ENCODE measurements around the gene RPS26.
A peak's percentile ranks its signal among the peaks of the same experiment; 100 is the strongest.
"Not testable (repeated sequence)": the region's sequence is repeated elsewhere in the genome, so short reads cannot be mapped to it uniquely, and the experiment has no call there.

The RPS26 gene

DNA sequence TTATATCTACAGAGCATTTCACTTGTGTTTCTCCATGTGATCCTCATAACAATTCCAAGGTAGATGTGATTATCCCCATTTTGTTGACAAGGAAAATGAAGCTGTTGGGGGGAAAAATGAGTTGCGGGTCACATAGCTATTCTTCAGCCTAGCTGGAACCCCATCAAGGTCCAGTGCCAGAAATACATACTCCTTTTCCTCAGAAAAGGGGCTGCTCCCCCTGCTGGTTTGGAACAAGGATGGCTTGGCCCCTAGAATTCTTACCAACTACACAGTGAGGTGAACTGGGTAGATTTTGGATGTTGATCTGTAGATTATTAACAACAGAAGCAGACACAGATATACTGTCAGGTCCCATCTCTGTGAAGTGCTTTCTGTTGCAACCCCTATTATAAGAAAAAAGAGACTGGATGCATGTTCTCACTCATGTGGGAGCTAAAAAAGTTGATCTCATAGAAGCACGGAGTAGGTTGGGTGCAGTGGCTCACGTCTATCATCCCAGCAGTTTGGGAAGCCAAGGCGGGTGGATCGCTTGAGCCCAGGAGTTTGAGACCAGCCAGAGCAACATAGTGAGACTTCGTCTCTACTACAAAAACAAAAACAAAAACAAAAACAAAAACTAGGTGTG, 11.9 kb upstream of the RPS26 start:
- no peak for ATAC-seq (replicated peaks; ENCODE audit: extremely low read depth, poor library complexity, severe bottlenecking)
- Mint-ChIP-seq H3K36me3 (ENCODE audit: insufficient read depth) (peaks cover 13% of the 10 kb centered on the region), H3K27me3 (no peaks in the 10 kb centered on the region), H3K4me1 (no peaks in the 10 kb centered on the region), H3K9me3 (no peaks in the 10 kb centered on the region), H3K4me3 (no peak overlapping the region), H3K27ac (ENCODE audit: low read depth) (no peak overlapping the region)
- no peak for DNase-seq (ENCODE audit: low spot score in 2 of 2)

- peak overlapping the region; percentile 13 for H3K27ac Mint-ChIP-seq (ENCODE audit: low read depth)
- ATAC-seq (replicated peaks; ENCODE audit: extremely low read depth, poor library complexity, severe bottlenecking): no peak
- peaks cover 8% of the 10 kb centered on the region for H3K4me1 Mint-ChIP-seq
- H3K4me3 Mint-ChIP-seq: no peak overlapping the region
- DNase-seq (ENCODE audit: low spot score in 2 of 2): no peak
- no peaks in the 10 kb centered on the region for H3K9me3 Mint-ChIP-seq
- H3K36me3 Mint-ChIP-seq (ENCODE audit: insufficient read depth): peaks cover 13% of the 10 kb centered on the region
- H3K27me3 Mint-ChIP-seq: no peaks in the 10 kb centered on the region
Observed at GRCh38 chr12:56031987-56032386, 9.7 kb upstream of the RPS26 start.

DNA sequence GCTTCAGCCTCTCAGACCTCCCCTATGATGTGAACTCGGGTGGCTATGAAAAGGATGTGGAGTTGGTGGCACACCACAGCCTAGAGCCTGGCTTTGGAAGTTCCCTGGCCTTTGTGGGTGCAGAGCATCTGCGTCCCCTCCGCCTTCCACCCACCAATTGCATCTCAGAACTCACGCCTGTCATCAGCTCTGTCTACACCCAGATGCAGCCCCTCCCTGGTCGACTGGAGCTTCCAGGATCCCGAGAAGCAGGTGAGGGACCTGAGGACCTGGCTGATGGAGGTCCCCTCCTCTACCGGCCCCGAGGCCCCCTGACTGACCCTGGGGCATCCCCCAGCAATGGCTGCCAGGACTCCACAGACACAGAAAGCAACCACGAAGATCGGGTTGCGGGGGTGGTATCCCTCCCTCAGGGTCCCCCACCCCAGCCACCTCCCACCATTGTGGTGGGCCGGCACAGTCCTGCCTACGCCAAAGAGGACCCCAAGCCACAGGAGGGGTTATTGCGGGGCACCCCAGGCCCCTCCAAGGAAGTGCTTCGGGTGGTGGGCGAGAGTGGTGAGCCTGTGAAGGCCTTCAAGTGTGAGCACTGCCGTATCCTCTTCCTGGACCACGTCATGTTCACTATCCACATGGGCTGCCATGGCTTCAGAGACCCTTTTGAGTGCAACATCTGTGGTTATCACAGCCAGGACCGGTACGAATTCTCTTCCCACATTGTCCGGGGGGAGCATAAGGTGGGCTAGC, 7.0 kb upstream of the RPS26 start:
- Mint-ChIP-seq H3K27ac (ENCODE audit: low read depth) (peak overlapping the region; percentile 86), H3K27me3 (no peaks in the 10 kb centered on the region), H3K4me3 (no peak overlapping the region), H3K4me1 (peaks cover 18% of the 10 kb centered on the region), H3K36me3 (ENCODE audit: insufficient read depth) (peaks cover 8% of the 10 kb centered on the region), H3K9me3 (no peaks in the 10 kb centered on the region)
- ATAC-seq (replicated peaks; ENCODE audit: extremely low read depth, poor library complexity, severe bottlenecking): peak; percentile 70
- peak in 1 of 2 donors; percentile 16 for DNase-seq (ENCODE audit: low spot score in 2 of 2)

DNA sequence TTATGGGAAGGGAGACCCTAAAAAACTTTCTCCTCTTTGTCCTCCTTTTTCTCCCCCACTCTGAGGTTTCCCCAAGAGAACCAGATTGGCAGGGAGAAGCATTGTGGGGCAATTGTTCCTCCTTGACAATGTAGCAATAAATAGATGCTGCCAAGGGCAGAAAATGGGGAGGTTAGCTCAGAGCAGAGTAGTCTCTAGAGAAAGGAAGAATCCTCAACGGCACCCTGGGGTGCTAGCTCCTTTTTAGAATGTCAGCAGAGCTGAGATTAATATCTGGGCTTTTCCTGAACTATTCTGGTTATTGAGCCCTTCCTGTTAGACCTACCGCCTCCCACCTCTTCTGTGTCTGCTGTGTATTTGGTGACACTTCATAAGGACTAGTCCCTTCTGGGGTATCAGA, 4.6 kb upstream of the RPS26 start:
- ATAC-seq (replicated peaks; ENCODE audit: extremely low read depth, poor library complexity, severe bottlenecking) (no peak), DNase-seq (ENCODE audit: low spot score in 2 of 2) (no peak)
- peak overlapping the region; percentile 86 for H3K27ac Mint-ChIP-seq (ENCODE audit: low read depth)
- no peaks in the 10 kb centered on the region for H3K9me3 Mint-ChIP-seq
- peaks cover 23% of the 10 kb centered on the region for H3K4me1 Mint-ChIP-seq
- no peaks in the 10 kb centered on the region for H3K27me3 Mint-ChIP-seq
- H3K36me3 Mint-ChIP-seq (ENCODE audit: insufficient read depth): peaks cover 19% of the 10 kb centered on the region
- no peak overlapping the region for H3K4me3 Mint-ChIP-seq

GRCh38 chr12:56038022-56038655, 3.6 kb upstream of the RPS26 start:
- Mint-ChIP-seq H3K36me3 (ENCODE audit: insufficient read depth) (peaks cover 24% of the 10 kb centered on the region), H3K4me3 (no peak overlapping the region), H3K9me3 (no peaks in the 10 kb centered on the region), H3K27ac (ENCODE audit: low read depth) (peak overlapping the region; percentile 86), H3K27me3 (no peaks in the 10 kb centered on the region), H3K4me1 (peaks cover 30% of the 10 kb centered on the region)
- no peak for ATAC-seq (replicated peaks; ENCODE audit: extremely low read depth, poor library complexity, severe bottlenecking)
- no peak for DNase-seq (ENCODE audit: low spot score in 2 of 2)

- ATAC-seq (replicated peaks; ENCODE audit: extremely low read depth, poor library complexity, severe bottlenecking) (no peak), DNase-seq (ENCODE audit: low spot score in 2 of 2) (no peak)
- no peak overlapping the region for H3K27ac Mint-ChIP-seq (ENCODE audit: low read depth)
- no peaks in the 10 kb centered on the region for H3K9me3 Mint-ChIP-seq
- H3K27me3 Mint-ChIP-seq: no peaks in the 10 kb centered on the region
- peaks cover 41% of the 10 kb centered on the region for H3K36me3 Mint-ChIP-seq (ENCODE audit: insufficient read depth)
- peaks cover 33% of the 10 kb centered on the region for H3K4me1 Mint-ChIP-seq
- H3K4me3 Mint-ChIP-seq: no peak overlapping the region
Observed at GRCh38 chr12:56040151-56040550, 1.6 kb upstream of the RPS26 start.

- DNase-seq (ENCODE audit: low spot score in 2 of 2) (no peak), ATAC-seq (replicated peaks; ENCODE audit: extremely low read depth, poor library complexity, severe bottlenecking) (no peak)
- Mint-ChIP-seq H3K4me1 (peaks cover 26% of the 10 kb centered on the region), H3K27ac (ENCODE audit: low read depth) (peak overlapping the region; percentile 92), H3K27me3 (no peaks in the 10 kb centered on the region), H3K36me3 (ENCODE audit: insufficient read depth) (peaks cover 49% of the 10 kb centered on the region), H3K4me3 (peak overlapping the region; percentile 88), H3K9me3 (no peaks in the 10 kb centered on the region)
Observed at GRCh38 chr12:56040963-56041551, 661 bp upstream of the RPS26 start.

DNA sequence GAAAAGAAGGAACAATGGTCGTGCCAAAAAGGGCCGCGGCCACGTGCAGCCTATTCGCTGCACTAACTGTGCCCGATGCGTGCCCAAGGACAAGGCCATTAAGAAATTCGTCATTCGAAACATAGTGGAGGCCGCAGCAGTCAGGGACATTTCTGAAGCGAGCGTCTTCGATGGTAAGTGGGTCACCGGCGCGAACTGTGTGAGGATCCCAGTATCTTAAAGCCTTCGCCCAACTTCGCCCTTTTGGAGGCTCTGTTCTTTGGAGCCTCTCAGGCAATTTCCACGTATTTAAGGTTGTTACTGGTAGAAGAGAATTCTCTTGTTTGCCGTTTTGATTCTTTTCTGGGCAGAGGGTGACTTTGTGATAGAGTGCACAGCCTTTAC, 704 bp downstream of the RPS26 start:
- H3K27ac Mint-ChIP-seq (ENCODE audit: low read depth): peak overlapping the region; percentile 92
- H3K4me1 Mint-ChIP-seq: peaks cover 25% of the 10 kb centered on the region
- DNase-seq (ENCODE audit: low spot score in 2 of 2); ATAC-seq (replicated peaks; ENCODE audit: extremely low read depth, poor library complexity, severe bottlenecking); H3K9me3 Mint-ChIP-seq; H3K27me3 Mint-ChIP-seq: not testable (repeated sequence)
- H3K36me3 Mint-ChIP-seq (ENCODE audit: insufficient read depth): peaks cover 50% of the 10 kb centered on the region
- peak overlapping the region; percentile 88 for H3K4me3 Mint-ChIP-seq

GRCh38 chr12:56042843-56043242, 1.1 kb downstream of the RPS26 start:
- Mint-ChIP-seq H3K9me3 (no peaks in the 10 kb centered on the region), H3K4me3 (peak overlapping the region; percentile 88), H3K27me3 (no peaks in the 10 kb centered on the region), H3K27ac (ENCODE audit: low read depth) (peak overlapping the region; percentile 92), H3K36me3 (ENCODE audit: insufficient read depth) (peaks cover 50% of the 10 kb centered on the region), H3K4me1 (peaks cover 21% of the 10 kb centered on the region)
- no peak for ATAC-seq (replicated peaks; ENCODE audit: extremely low read depth, poor library complexity, severe bottlenecking)
- DNase-seq (ENCODE audit: low spot score in 2 of 2): no peak

- H3K27me3 Mint-ChIP-seq: no peaks in the 10 kb centered on the region
- H3K27ac Mint-ChIP-seq (ENCODE audit: low read depth): peak overlapping the region; percentile 71
- peaks cover 47% of the 10 kb centered on the region for H3K36me3 Mint-ChIP-seq (ENCODE audit: insufficient read depth)
- DNase-seq (ENCODE audit: low spot score in 2 of 2): no peak
- no peak for ATAC-seq (replicated peaks; ENCODE audit: extremely low read depth, poor library complexity, severe bottlenecking)
- H3K4me1 Mint-ChIP-seq: peaks cover 16% of the 10 kb centered on the region
- no peak overlapping the region for H3K4me3 Mint-ChIP-seq
- H3K9me3 Mint-ChIP-seq: no peaks in the 10 kb centered on the region
Observed at GRCh38 chr12:56046027-56046780, 4.5 kb downstream of the RPS26 start.

DNA sequence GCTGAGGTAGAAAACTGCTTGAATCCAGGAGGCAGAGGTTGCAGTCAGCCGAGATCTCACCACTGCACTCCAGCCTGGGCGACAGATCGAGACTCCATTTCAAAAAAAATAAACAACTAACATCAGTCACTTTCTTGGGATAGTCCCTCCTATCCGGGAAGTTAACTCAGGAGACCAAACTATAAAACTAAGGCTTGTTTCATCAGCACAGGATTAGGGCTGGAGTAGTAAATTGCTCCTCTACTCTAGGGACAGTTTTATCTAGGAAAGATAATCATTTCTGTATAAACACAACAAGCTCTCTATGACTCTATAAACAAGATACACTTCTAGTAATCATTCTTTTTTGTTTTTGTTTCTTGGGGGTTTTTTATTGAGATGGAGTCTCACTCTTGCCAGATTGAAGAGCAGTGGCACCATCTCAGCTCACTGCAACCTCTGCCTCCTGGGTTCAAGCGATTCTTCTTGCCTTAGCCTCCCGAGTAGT, 11.7 kb downstream of the RPS26 start:
- Mint-ChIP-seq H3K36me3 (ENCODE audit: insufficient read depth) (no peaks in the 10 kb centered on the region), H3K27ac (ENCODE audit: low read depth) (no peak overlapping the region)

DNA sequence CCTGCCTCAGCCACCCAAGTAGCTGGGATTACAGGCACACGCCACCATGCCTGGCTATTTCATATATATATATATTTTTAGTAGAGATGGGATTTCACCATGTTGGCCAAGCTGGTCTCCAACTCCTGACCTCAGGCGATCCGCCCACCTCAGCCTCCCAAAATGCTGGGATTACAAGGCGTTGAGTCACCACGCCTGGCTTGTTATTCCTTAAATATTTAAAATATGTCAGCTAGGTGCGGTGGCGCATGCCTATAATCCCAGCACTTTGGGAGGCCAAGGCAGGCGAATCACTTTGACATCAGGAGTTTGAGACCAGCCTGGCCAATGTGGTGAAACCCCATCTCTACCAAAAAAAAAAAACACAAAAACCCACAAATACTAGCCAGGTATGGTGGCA, 18.2 kb downstream of the RPS26 start:
- not testable (repeated sequence) for H3K27ac Mint-ChIP-seq (ENCODE audit: low read depth); H3K9me3 Mint-ChIP-seq; H3K36me3 Mint-ChIP-seq (ENCODE audit: insufficient read depth); H3K4me3 Mint-ChIP-seq; H3K4me1 Mint-ChIP-seq; DNase-seq (ENCODE audit: low spot score in 2 of 2); ATAC-seq (replicated peaks; ENCODE audit: extremely low read depth, poor library complexity, severe bottlenecking)
- H3K27me3 Mint-ChIP-seq: peaks cover 10% of the 10 kb centered on the region

More for the DNA sequence above, 11.7 kb downstream of the RPS26 start:
- no peak for ATAC-seq (replicated peaks; ENCODE audit: extremely low read depth, poor library complexity, severe bottlenecking)
- Mint-ChIP-seq H3K4me3 (no peak overlapping the region), H3K9me3 (no peaks in the 10 kb centered on the region), H3K27me3 (no peaks in the 10 kb centered on the region), H3K4me1 (peaks cover 6% of the 10 kb centered on the region)
- DNase-seq (ENCODE audit: low spot score in 2 of 2): no peak
